Gastrocnemius medialis (tissue), 4 donors: ENCODE measurements around the gene COBL.

Source experiments
- CTCF ChIP-seq, 5 experiments: fragments of 450-650 bp in 3 of 5; fragments of 200-600 bp in 2 of 5; sonication (generic) in 2 of 5; IDR thresholded peaks in 4 of 5; conservative IDR thresholded peaks in 1 of 5; 1 replicate in 4 of 5; 2 replicates in 1 of 5; pipeline ENCODE4 v1.5.1; 2016 to 2019; ENCODE audit warnings: antibody characterized with exemption in 5 of 5, mild to moderate bottlenecking in 3 of 5, moderate library complexity in 3 of 5
- POLR2A ChIP-seq, 2 donors: fragments of 450-650 bp; IDR thresholded peaks; one replicate each; pipeline ENCODE4 v1.6.1; 2017; ENCODE audit warnings: antibody characterized with exemption in 2 of 2, mild to moderate bottlenecking in 2 of 2, moderate library complexity in 2 of 2

DNA sequence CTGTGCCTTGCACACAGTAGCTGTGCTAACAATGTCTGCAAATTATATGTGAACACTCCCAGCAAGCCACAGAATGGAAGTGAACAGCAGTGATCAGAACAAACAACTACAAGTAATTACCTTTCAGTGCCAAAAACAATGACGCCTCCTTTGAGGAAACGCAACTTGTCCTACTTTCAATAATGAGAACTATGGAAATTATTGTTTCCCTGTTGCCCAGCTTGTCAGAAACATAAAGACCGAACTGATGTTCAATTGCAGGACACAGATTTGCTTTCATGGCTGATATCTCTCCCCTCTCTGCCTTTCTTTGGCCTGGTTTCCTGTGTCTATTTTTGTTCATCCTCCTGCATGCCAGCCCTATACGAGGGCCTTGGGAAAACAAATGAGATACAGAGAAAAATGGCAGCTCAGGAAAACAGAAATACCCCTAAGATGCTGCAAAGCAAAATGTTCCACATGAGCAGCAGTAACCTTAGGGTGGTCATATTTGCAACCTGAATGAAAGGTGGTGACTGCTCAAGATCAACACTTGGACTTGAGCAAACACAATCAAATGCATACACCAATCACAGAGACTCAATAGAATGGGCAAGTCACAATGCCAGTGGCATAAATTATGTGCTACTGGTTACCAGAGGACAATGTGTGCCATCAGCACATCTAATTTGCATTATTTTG lies 26.8 kb downstream of the COBL start:
- TF ChIP-seq CTCF (IDR thresholded peaks at IDR 0.05 in 4 of 5, conservative IDR thresholded peaks at IDR 0.05 in 1 of 5) (no peak), POLR2A (IDR thresholded peaks at IDR 0.05) (no peak)
